Stimulated activated effector memory CD8-positive, alpha-beta T cell treated with anti-CD3 and anti-CD28 coated beads, Interleukin-12 subunit alpha, Interleukin-12 subunit beta, amount 100 ng/mL, for 72 hours (primary cell): ENCODE measurements around the gene CD40.
A peak's percentile ranks its signal among the peaks of the same experiment; 100 is the strongest.

ENCODE experiments used
- ATAC-seq: fragments of 150-1000 bp; cut with Tn5 transposase; 2 replicates; pipeline ENCODE4 v1.10.0; 2021
- DNase-seq, 2 donors: peaks; one replicate each; pipeline ENCODE4 v3.0.0; 2021 to 2022; ENCODE audit warnings: low spot score in 2 of 2
- H3K27ac Mint-ChIP-seq: one replicate; pipeline ENCODE4 v1.8.0; 2022; ENCODE audit warnings: mild to moderate bottlenecking, mixed read lengths
- H3K36me3 Mint-ChIP-seq: one replicate; pipeline ENCODE4 v1.8.0; 2022; ENCODE audit warnings: mild to moderate bottlenecking, mixed read lengths
- H3K4me1 Mint-ChIP-seq: one replicate; pipeline ENCODE4 v1.8.0; 2022; ENCODE audit warnings: mixed read lengths
- H3K4me3 Mint-ChIP-seq: one replicate; pipeline ENCODE4 v1.8.0; 2022; ENCODE audit warnings: mild to moderate bottlenecking, mixed read lengths
- H3K9me3 Mint-ChIP-seq: one replicate; pipeline ENCODE4 v1.8.0; 2022; ENCODE audit warnings: mixed read lengths

Gene CD40

GRCh38 chr20:46117704-46118467 is at the start of gene CD40:
Gene CD40, plus strand, starts transcription at chr20:46118314. Its CDS starts 30 bp downstream, at chr20:46118344.
- peak; percentile 83 for ATAC-seq
- Mint-ChIP-seq H3K4me1 (peaks cover 32% of the 10 kb centered on the region), H3K4me3 (peak within 1 kb of the TSS; percentile 96), H3K36me3 (peaks cover 20% of the 10 kb centered on the region), H3K27ac (peak within 1 kb of the TSS; percentile 97), H3K9me3 (no peaks in the 10 kb centered on the region)
- peak; percentile 53 to 80 for DNase-seq

GRCh38 chr20:46070215-46070900 is 47.8 kb upstream of the CD40 start:
- ATAC-seq (no peak), DNase-seq (no peak)
- Mint-ChIP-seq H3K4me3 (no peak overlapping the region), H3K27ac (no peak overlapping the region), H3K9me3 (no peaks in the 10 kb centered on the region), H3K36me3 (peaks cover 7% of the 10 kb centered on the region), H3K4me1 (peaks cover 13% of the 10 kb centered on the region)

GRCh38 chr20:46071573-46071972 is 46.5 kb upstream of the CD40 start:
- DNase-seq (no peak), ATAC-seq (no peak)
- H3K9me3 Mint-ChIP-seq = no peaks in the 10 kb centered on the region
- H3K4me1 Mint-ChIP-seq = peaks cover 8% of the 10 kb centered on the region
- H3K27ac Mint-ChIP-seq = no peak overlapping the region
- H3K4me3 Mint-ChIP-seq = no peak overlapping the region
- peaks cover 7% of the 10 kb centered on the region for H3K36me3 Mint-ChIP-seq

- Mint-ChIP-seq H3K27ac (no peak overlapping the region), H3K4me3 (no peak overlapping the region)
These were observed 45.1 kb upstream of the CD40 start for GRCh38 chr20:46073024-46073423.

DNA sequence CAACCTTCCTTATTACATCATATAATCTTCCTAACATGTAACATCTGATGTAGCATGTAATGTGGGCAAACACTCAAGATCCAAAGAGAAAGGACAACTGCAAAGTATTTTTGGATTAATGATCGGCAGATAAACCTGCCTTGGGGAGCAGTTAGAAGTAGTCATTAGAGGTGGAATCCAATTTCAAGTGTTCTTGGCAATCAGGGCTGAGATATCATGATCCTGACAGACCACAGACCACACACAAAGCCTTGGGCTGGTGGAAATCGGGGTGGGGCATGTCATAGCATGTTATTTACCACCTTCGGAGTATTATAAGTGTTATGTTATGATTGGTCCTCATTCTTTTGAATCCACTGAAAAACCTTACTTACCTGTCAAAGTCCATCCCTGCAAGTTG is 44.7 kb upstream of the CD40 start:
- Mint-ChIP-seq H3K4me1 (peaks cover 8% of the 10 kb centered on the region), H3K27ac (no peak overlapping the region), H3K36me3 (peaks cover 7% of the 10 kb centered on the region), H3K4me3 (no peak overlapping the region), H3K9me3 (no peaks in the 10 kb centered on the region)
- DNase-seq = no peak
- ATAC-seq = no peak

More at GRCh38 chr20:46073024-46073423, 45.1 kb upstream of the CD40 start:
- H3K9me3 Mint-ChIP-seq = no peaks in the 10 kb centered on the region
- no peak for ATAC-seq
- peaks cover 7% of the 10 kb centered on the region for H3K36me3 Mint-ChIP-seq
- DNase-seq = no peak
- H3K4me1 Mint-ChIP-seq = peaks cover 8% of the 10 kb centered on the region

DNA sequence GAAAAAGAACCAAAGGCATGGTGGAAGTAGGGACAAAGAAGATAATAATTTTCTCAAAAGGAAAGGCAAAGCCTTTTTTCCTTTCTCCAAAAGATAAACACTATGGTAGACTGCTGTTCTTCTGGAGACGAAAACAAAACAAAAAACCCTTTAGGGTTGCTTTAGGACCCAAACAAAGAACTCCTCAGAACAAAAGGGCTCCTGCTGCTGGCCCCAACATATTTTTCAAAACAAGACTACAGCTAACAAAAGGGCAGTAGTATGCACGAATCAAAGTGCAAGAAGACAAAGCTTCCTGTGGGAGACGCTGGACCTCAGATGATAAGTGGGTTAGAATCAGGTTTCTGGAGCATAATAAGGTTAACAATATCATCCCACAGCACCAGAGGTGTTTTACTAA is 44.1 kb upstream of the CD40 start:
- H3K4me1 Mint-ChIP-seq = peaks cover 8% of the 10 kb centered on the region
- no peaks in the 10 kb centered on the region for H3K9me3 Mint-ChIP-seq
- no peak for DNase-seq
- no peak overlapping the region for H3K27ac Mint-ChIP-seq
- ATAC-seq = no peak
- H3K4me3 Mint-ChIP-seq = no peak overlapping the region
- H3K36me3 Mint-ChIP-seq = peaks cover 10% of the 10 kb centered on the region

- Mint-ChIP-seq H3K9me3 (no peaks in the 10 kb centered on the region), H3K27ac (no peak overlapping the region), H3K4me1 (peaks cover 12% of the 10 kb centered on the region), H3K4me3 (no peak overlapping the region), H3K36me3 (peaks cover 16% of the 10 kb centered on the region)
- ATAC-seq (no peak), DNase-seq (no peak)
These were observed 41.3 kb upstream of the CD40 start for GRCh38 chr20:46076806-46077205.

GRCh38 chr20:46077642-46078305 is 40.3 kb upstream of the CD40 start:
- DNase-seq = no peak
- no peak overlapping the region for H3K4me3 Mint-ChIP-seq
- no peaks in the 10 kb centered on the region for H3K9me3 Mint-ChIP-seq
- H3K27ac Mint-ChIP-seq = no peak overlapping the region
- H3K4me1 Mint-ChIP-seq = peaks cover 19% of the 10 kb centered on the region
- no peak for ATAC-seq
- H3K36me3 Mint-ChIP-seq = peaks cover 16% of the 10 kb centered on the region

GRCh38 chr20:46078954-46079353 is 39.2 kb upstream of the CD40 start:
- Mint-ChIP-seq H3K4me3 (no peak overlapping the region), H3K36me3 (peaks cover 16% of the 10 kb centered on the region), H3K27ac (no peak overlapping the region), H3K4me1 (peaks cover 27% of the 10 kb centered on the region), H3K9me3 (no peaks in the 10 kb centered on the region)
- no peak for DNase-seq
- no peak for ATAC-seq

GRCh38 chr20:46081074-46081473 is 37.0 kb upstream of the CD40 start:
- Mint-ChIP-seq H3K9me3 (no peaks in the 10 kb centered on the region), H3K27ac (no peak overlapping the region), H3K36me3 (peaks cover 17% of the 10 kb centered on the region), H3K4me3 (no peak overlapping the region), H3K4me1 (peaks cover 38% of the 10 kb centered on the region)
- no peak for ATAC-seq
- DNase-seq = no peak

GRCh38 chr20:46083101-46083500 is 35.0 kb upstream of the CD40 start:
- ATAC-seq = no peak
- H3K36me3 Mint-ChIP-seq = peaks cover 30% of the 10 kb centered on the region
- peaks cover 55% of the 10 kb centered on the region for H3K4me1 Mint-ChIP-seq
- H3K27ac Mint-ChIP-seq = no peak overlapping the region
- H3K9me3 Mint-ChIP-seq = no peaks in the 10 kb centered on the region
- no peak overlapping the region for H3K4me3 Mint-ChIP-seq
- no peak for DNase-seq

- Mint-ChIP-seq H3K9me3 (no peaks in the 10 kb centered on the region), H3K4me1 (peaks cover 58% of the 10 kb centered on the region), H3K4me3 (no peak overlapping the region), H3K36me3 (peaks cover 30% of the 10 kb centered on the region), H3K27ac (no peak overlapping the region)
- ATAC-seq (no peak), DNase-seq (no peak)
These were observed 34.5 kb upstream of the CD40 start for GRCh38 chr20:46083531-46084061.

- no peak overlapping the region for H3K4me3 Mint-ChIP-seq
- H3K27ac Mint-ChIP-seq = no peak overlapping the region
- DNase-seq (no peak), ATAC-seq (no peak)
- H3K4me1 Mint-ChIP-seq = peaks cover 58% of the 10 kb centered on the region
- H3K9me3 Mint-ChIP-seq = no peaks in the 10 kb centered on the region
- H3K36me3 Mint-ChIP-seq = peaks cover 28% of the 10 kb centered on the region
These were observed 33.3 kb upstream of the CD40 start for GRCh38 chr20:46084805-46085178.

- no peak for DNase-seq
- H3K4me1 Mint-ChIP-seq = peaks cover 63% of the 10 kb centered on the region
- no peaks in the 10 kb centered on the region for H3K9me3 Mint-ChIP-seq
- ATAC-seq = no peak
- peaks cover 28% of the 10 kb centered on the region for H3K36me3 Mint-ChIP-seq
- no peak overlapping the region for H3K4me3 Mint-ChIP-seq
- H3K27ac Mint-ChIP-seq = no peak overlapping the region
These were observed 32.8 kb upstream of the CD40 start for GRCh38 chr20:46085179-46085851.

GRCh38 chr20:46087161-46087560 is 31.0 kb upstream of the CD40 start:
- no peak overlapping the region for H3K4me3 Mint-ChIP-seq
- no peaks in the 10 kb centered on the region for H3K9me3 Mint-ChIP-seq
- peaks cover 58% of the 10 kb centered on the region for H3K4me1 Mint-ChIP-seq
- H3K27ac Mint-ChIP-seq = no peak overlapping the region
- H3K36me3 Mint-ChIP-seq = peaks cover 28% of the 10 kb centered on the region
- no peak for DNase-seq
- ATAC-seq = no peak
